PC-9 (cell line): ENCODE results near the gene EXOC4. TPM values are rescaled to one million over a fixed set of nuclear protein-coding genes. Genes with fewer than 3 reads are reported as not detected.
A peak's percentile ranks its signal among the peaks of the same experiment; 100 is the strongest.

Experiments
- BruUV-seq: library from RNA; stranded (reverse); fragments of 400-500 nt; replicated peaks from 2 replicates; lab custom pipeline; 2021; lab: Mats Ljungman, UMichigan
- CTCF ChIA-PET: fragments of 300-600 bp; sonication (Branson Sonifier 250); formaldehyde crosslinking; loops from one replicate; lab custom pipeline; 2022; ENCODE audit warnings: antibody characterized with exemption; lab: Charles Lee
- POLR2A ChIA-PET: fragments of 300-600 bp; sonication (Branson Sonifier 250); formaldehyde crosslinking; loops from one replicate; lab custom pipeline; 2022; ENCODE audit warnings: antibody characterized with exemption; ENCODE audit not compliant: unreplicated experiment; lab: Charles Lee
- DNase-seq, 2 experiments: peaks; one replicate each; pipeline versions ENCODE4 v3.0.0 to v3.0.0-alpha.2; 2015 to 2022; ENCODE audit warnings: mixed read lengths in 1 of 2
- H2AFZ ChIP-seq: fragments of 200-600 bp; sonication (generic); 2 replicates; pipeline ENCODE4 v1.8.1; 2017; ENCODE audit warnings: antibody characterized with exemption
- H3F3A ChIP-seq: fragments of 200-600 bp; sonication (generic); 2 replicates; pipeline ENCODE4 v1.8.1; 2017; ENCODE audit warnings: antibody characterized with exemption, mild to moderate bottlenecking, low read depth; ENCODE audit not compliant: insufficient read depth
- H3K27ac ChIP-seq: fragments of 200-600 bp; sonication (generic); 2 replicates; pipeline ENCODE4 v1.6.1; 2016; ENCODE audit warnings: mixed run types
- H3K27me3 ChIP-seq: fragments of 200-600 bp; sonication (generic); 2 replicates; pipeline ENCODE4 v1.6.1; 2016; ENCODE audit warnings: low read depth, mixed run types; ENCODE audit not compliant: insufficient read depth
- H3K36me3 ChIP-seq: fragments of 200-600 bp; sonication (generic); 2 replicates; pipeline ENCODE4 v1.6.1; 2016; ENCODE audit warnings: low read depth, mixed run types
- H3K4me1 ChIP-seq: fragments of 200-600 bp; sonication (generic); replicated peaks from 2 replicates; pipeline ENCODE4 v1.6.1; 2016; ENCODE audit warnings: mixed run types; ENCODE audit not compliant: insufficient read depth
- H3K4me2 ChIP-seq: fragments of 200-600 bp; sonication (generic); 2 replicates; pipeline ENCODE4 v1.6.1; 2017; ENCODE audit warnings: mixed run types
- H3K4me3 ChIP-seq: fragments of 200-600 bp; sonication (generic); 2 replicates; pipeline ENCODE4 v1.6.1; 2016; ENCODE audit warnings: mixed run types
- H3K79me2 ChIP-seq: fragments of 200-600 bp; sonication (generic); 2 replicates; pipeline ENCODE4 v1.6.1; 2017; ENCODE audit warnings: low read depth, mixed run types
- H3K9me2 ChIP-seq: fragments of 200-600 bp; sonication (generic); 2 replicates; pipeline ENCODE4 v1.8.1; 2017; ENCODE audit warnings: mild to moderate bottlenecking; ENCODE audit not compliant: insufficient read depth
- H3K9me3 ChIP-seq: fragments of 200-600 bp; sonication (generic); 2 replicates; pipeline ENCODE4 v1.8.1; 2016; ENCODE audit warnings: low read depth; ENCODE audit not compliant: insufficient read depth
- H4K20me1 ChIP-seq: fragments of 200-600 bp; sonication (generic); 2 replicates; pipeline ENCODE4 v1.8.1; 2017; ENCODE audit not compliant: insufficient read depth
- EZH2 ChIP-seq: fragments of 200-600 bp; sonication (generic); IDR thresholded peaks from 2 replicates; pipeline ENCODE4 v1.8.0; 2017; ENCODE audit warnings: antibody characterized with exemption, low read depth
- intact Hi-C: fragments of 100-400 bp; cut with micrococcal nuclease; formaldehyde crosslinking; loops from one replicate; pipeline ENCODE4 v1.10.0; 2022; ENCODE audit not compliant: unreplicated experiment
- total RNA-seq: library from RNA; stranded (reverse); gene quantifications from 2 replicates; pipeline ENCODE4 v1.2.3, GENCODE V29; 2021
- TF ChIP-seq, protein P1 (sequence below): fragments of 200-600 bp; sonication (generic); conservative IDR thresholded peaks from 2 replicates; pipeline ENCODE4 v1.6.1; 2017; ENCODE audit warnings: mixed run types, antibody characterized with exemption, mild to moderate bottlenecking, moderate library complexity

EXOC4 gene
- total RNA-seq, 1 experiment from 2014 or later: 101 TPM

DNA sequence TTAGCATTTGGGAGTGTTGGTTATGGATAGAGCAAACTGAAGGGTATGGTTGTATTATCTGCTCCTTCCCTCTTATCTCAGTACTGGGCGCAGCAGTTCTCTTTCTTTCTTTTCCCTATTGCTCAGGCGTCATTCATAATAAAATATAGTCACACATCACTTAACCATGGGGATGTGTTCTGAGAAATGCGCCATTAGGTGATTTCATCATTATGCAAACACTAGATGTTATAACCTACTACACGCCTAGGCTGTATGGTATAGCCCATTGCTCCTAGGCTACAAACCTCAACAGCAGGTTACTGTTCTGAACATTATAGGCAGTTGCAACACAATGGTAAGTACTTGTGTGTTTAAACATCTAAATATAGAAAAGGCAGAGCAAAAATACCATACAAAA, 401.7 kb downstream of the EXOC4 start:
- TF ChIP-seq, protein P1, sequence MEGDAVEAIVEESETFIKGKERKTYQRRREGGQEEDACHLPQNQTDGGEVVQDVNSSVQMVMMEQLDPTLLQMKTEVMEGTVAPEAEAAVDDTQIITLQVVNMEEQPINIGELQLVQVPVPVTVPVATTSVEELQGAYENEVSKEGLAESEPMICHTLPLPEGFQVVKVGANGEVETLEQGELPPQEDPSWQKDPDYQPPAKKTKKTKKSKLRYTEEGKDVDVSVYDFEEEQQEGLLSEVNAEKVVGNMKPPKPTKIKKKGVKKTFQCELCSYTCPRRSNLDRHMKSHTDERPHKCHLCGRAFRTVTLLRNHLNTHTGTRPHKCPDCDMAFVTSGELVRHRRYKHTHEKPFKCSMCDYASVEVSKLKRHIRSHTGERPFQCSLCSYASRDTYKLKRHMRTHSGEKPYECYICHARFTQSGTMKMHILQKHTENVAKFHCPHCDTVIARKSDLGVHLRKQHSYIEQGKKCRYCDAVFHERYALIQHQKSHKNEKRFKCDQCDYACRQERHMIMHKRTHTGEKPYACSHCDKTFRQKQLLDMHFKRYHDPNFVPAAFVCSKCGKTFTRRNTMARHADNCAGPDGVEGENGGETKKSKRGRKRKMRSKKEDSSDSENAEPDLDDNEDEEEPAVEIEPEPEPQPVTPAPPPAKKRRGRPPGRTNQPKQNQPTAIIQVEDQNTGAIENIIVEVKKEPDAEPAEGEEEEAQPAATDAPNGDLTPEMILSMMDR: no peak
- no peak for TF ChIP-seq EZH2
- H3F3A ChIP-seq: no peaks in the 10 kb centered on the region
- H3K36me3 ChIP-seq: no peaks in the 10 kb centered on the region
- no peak overlapping the region for H3K27ac ChIP-seq
- no peak for DNase-seq
- H4K20me1 ChIP-seq: no peaks in the 10 kb centered on the region
- no TSS peak for BruUV-seq
- no peaks in the 10 kb centered on the region for H3K27me3 ChIP-seq
- intact Hi-C loops: no loop called here
- CTCF ChIA-PET: no interaction called here
- no peak overlapping the region for H3K4me2 ChIP-seq
- no peaks in the 10 kb centered on the region for H3K79me2 ChIP-seq
- H3K4me3 ChIP-seq: no peak overlapping the region
- H3K9me2 ChIP-seq: no peaks in the 10 kb centered on the region
- H3K9me3 ChIP-seq: no peaks in the 10 kb centered on the region
- POLR2A ChIA-PET: no interaction called here
- no peaks in the 10 kb centered on the region for H3K4me1 ChIP-seq
- no peak overlapping the region for H2AFZ ChIP-seq

DNA sequence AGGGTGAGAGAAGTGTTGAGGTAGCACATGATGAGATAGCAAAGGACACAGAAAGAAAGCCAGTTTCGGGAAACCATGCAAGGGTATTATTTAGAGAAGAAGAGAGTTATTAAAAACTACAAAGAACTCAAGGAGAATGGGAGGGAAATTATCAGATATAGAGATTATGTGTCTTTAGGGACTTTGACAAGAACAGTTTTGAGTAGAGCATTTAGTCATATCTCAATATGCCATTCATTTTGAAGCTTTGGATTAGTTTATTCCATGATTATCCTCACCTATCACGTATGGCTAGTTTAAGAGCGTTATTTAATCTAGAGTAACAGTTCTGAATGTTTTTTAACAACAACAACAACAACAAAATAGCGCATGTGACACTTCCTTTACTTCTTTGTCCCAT, 409.4 kb downstream of the EXOC4 start:
- ChIA-PET POLR2A (no interaction called here), CTCF (no interaction called here)
- H2AFZ ChIP-seq: no peak overlapping the region
- H3K4me1 ChIP-seq: no peaks in the 10 kb centered on the region
- no peaks in the 10 kb centered on the region for H3K27me3 ChIP-seq
- H3K9me3 ChIP-seq: no peaks in the 10 kb centered on the region
- BruUV-seq: no TSS peak
- no peaks in the 10 kb centered on the region for H3F3A ChIP-seq
- no peaks in the 10 kb centered on the region for H3K79me2 ChIP-seq
- no peak overlapping the region for H3K4me2 ChIP-seq
- peak in 1 of 2 experiments; percentile 30 for DNase-seq
- H3K9me2 ChIP-seq: peaks cover 8% of the 10 kb centered on the region; the same call in 1 of the 2 replicates
- no peak overlapping the region for H3K27ac ChIP-seq
- intact Hi-C loops: no loop called here
- no peaks in the 10 kb centered on the region for H3K36me3 ChIP-seq
- no peaks in the 10 kb centered on the region for H4K20me1 ChIP-seq
- H3K4me3 ChIP-seq: no peak overlapping the region
- TF ChIP-seq, protein P1: no peak
- no peak for TF ChIP-seq EZH2

DNA sequence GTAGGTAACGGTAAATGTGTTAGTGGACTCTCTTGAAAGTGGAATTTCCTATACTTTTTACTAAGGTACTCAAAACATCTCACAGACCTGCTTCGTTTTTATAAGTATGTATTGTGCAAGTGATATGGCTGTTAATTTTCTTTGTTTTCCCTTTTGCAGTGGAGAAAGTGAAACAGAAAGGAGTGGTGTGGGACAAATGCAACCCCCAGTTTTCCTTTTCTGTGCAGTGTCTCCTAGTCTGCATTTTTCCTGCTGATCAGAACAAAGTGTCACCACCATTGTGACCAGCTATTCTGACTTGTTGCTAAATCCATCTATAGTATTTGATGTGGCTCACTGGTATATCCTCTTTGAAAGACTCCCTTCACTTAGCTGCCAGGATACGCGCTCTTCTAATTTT, 410.0 kb downstream of the EXOC4 start:
- no peak for TF ChIP-seq EZH2
- TF ChIP-seq, protein P1: no peak
- Histone ChIP-seq H3K27me3 (no peaks in the 10 kb centered on the region), H3K4me3 (no peak overlapping the region), H3K9me2 (peaks cover 8% of the 10 kb centered on the region; the same call in 1 of the 2 replicates), H3F3A (no peaks in the 10 kb centered on the region), H3K9me3 (no peaks in the 10 kb centered on the region), H3K79me2 (no peaks in the 10 kb centered on the region), H4K20me1 (no peaks in the 10 kb centered on the region), H2AFZ (no peak overlapping the region), H3K4me2 (no peak overlapping the region), H3K4me1 (no peaks in the 10 kb centered on the region), H3K27ac (no peak overlapping the region), H3K36me3 (no peaks in the 10 kb centered on the region)
- no peak for DNase-seq
- ChIA-PET CTCF (no interaction called here), POLR2A (no interaction called here)
- no TSS peak for BruUV-seq
- intact Hi-C loops: no loop called here
